CD4-positive, alpha-beta T cell treated with Interleukin-4 for 1 hour (primary cell): ENCODE data around the gene F12.
"Not testable (repeated sequence)": the region's sequence is repeated elsewhere in the genome, so short reads cannot be mapped to it uniquely, and the experiment has no call there.

Source experiments
- DNase-seq, 2 donors: peaks; one replicate each; pipeline ENCODE4 v3.0.0-alpha.2; 2020 to 2022

F12 gene

DNA sequence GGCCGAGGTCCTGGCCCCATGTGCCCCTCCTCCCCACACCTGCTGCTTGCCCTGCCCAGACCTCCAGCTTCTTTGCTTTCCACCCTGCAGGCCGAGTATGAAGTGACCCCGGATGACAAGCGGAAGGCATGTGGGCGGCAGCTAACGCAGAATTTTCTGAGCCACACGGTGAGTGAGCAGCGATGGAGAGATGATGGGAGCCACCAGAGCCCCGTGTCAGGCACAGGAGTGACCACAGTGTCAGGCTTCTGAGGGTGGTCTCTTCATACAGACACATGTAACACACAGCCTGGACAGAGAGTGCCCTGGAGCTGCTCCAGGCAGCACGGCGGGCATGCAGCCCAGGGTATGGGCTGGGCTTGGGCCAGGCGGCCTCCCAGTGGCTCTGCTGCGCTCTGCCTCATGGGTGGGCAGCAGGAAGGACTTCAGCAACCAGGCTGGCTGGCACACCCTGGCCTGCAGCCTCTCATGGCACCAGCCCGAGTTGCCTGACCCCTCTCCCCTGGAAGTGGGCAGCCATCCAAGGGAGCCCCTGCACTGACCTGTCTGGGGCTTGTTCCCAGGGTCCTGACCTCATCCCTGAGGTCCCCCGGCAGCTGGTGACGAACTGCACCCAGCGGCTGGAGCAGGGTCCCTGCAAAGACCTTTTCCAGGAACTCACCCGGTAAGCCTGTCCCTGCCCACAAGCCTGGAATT, 22.9 kb upstream of the F12 start:
- DNase-seq = no peak

DNA sequence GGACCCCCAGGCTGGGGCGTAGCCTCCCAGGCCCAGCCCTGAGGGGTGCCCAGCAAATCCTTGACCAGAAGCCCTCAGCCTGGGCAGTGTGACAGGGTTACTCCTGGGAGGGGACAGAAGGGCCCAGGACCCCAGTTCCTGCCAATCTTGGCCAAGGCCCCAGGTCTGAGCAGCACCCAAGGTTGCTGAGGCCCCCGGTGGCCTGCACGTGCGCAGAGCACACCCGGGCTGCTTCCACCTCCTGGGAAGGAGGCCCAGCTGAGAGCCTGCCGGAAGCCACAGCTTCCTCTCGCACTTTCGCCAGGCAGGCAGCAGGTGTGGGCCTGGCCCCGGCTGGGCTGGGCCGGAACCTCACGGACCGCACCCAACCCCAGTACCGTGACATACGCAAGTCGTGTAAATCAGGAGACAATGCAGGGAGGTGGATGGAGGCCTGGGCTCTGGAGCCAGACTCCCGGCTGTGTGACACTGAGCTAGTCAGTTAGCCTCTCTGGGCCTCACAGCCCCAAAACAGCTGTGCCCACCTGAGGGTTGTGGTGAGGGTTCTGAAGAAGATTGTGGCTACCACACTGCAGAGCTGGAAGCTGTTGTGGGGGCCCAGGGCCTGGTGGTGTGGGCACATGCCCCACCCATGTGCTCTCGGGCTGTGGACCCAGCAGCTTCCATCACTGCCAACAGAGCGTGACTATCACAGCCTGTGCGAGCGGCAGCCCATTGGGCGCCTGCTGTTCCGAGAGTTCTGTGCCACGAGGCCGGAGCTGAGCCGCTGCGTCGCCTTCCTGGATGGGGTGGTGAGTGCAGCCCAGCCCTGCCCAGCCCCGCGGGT, 22.2 kb upstream of the F12 start:
- peak; percentile 88 to 89 for DNase-seq

DNA sequence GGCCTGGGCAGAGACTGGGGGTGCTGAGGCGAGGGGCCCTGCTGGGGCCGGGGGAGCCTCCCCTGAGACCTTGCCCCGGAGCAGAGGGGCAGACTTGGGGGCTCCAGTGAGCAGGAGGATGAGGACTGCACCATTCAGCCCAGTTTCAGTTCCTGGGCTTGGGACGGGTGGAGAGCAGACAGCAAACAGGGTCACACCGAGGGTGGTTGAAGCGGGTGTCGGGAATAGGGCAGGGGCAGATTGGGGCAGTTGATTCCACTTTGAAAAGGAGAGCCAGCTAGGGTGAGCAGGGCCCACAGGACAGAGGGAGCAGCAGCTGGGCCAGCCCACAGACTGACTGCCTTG, 21.6 kb upstream of the F12 start:
- DNase-seq = no peak

DNA sequence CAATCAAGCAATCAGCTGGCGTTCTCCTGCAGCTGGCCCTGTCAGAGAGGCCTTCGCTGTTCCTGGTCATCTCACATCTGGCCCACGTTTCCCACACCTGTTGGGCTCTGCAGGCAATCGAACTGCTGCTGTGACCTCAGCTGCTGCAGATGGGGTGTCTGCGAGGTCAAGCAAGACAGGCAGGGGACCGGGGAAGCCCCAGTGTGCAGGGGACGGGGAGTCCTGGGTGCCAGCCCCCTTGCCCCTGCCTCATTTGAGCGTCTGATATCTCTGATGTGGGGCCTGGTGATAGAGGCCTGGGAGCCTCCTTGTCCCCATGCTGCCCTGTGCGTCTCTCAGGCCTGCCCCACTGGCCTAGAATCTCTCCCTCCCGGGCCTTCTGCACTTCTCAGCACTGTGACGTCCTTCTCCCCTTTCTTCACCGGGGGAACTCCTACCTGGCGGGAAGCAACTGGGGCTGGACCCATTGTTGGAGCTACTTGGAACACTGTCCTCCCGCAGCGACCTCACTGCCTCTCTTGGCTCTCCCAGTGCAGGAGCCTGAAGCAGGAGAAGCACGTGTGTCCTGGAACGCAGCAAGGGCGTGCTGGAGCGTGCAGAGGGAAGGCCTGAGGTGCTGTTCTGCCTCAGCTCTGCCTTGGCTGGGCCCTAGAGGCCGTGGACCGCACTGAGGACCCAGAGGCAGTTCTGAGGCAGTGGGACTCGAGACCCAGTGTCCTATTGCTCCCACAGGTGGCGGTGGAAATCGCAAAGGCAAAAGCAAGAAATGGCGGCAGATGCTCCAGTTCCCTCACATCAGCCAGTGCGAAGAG, 21.0 kb upstream of the F12 start:
- DNase-seq = no peak

DNA sequence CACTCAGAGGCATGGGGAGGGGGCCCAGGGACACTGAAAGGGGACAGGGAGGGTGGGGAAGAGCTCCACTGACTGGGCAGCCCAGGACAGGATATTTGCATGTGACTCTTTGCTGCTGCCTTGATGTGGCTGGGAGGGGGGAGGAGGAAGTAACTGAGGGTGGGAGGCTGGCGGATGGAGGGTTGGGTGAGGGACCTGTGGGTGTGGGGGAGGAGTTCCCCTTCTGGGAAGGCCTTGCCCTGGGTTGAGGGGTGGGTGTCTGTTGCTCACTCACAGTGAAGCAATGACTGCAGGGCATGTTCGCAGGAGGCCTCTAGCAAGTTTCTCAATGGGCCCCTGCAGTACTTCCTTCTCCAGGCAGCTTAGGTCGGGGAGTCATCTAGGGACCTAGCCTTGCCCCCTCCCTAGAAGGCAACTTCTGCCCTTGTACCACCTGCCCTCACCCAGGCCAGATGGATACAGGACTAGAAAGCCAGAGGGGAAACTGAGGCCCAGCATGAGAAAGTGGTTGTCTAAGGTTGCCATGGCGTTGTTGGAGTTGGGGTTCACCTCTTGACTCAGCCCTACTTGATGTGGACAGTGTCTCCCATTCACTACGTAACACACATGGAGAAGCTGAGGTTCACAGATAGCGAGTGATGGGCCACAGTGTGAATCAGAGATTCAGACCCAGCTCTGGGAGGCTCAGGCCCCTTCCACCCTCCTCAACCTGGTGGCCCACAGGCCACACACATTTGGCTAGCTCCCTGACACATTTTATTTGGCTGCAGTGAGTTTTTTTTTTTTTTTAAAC, 20.1 kb upstream of the F12 start:
- peak; percentile 89 to 92 for DNase-seq

DNA sequence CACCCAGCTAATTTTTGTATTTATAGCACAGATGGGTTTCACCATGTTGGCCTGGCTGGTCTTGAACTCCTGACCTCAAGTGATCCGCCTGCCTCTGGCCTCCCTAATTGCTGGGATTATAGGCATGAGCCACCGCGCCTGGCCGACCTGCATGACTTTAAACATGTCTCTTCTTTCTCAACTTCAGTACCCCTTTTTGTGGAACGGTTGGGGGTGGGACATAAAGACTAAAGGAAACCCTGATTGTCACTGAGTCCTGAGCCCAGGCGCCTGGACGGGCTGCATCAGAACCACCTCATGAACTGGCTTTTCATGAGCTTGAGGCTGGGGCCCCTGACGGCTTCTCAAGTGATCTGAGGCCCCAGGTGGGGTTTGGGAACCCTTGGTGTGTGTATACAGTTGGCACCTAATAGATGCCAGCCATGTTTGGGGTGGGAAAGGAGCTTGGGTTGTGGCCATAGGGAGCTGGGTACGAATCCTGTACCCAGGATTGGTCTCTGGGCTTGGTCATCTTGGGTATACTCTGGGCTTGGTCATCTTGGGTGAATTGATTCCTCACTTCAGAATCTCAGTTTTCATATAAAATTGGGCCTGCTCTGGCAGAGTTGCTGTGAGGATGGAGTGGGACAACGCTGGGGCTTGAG, 19.3 kb upstream of the F12 start:
- no peak for DNase-seq

DNA sequence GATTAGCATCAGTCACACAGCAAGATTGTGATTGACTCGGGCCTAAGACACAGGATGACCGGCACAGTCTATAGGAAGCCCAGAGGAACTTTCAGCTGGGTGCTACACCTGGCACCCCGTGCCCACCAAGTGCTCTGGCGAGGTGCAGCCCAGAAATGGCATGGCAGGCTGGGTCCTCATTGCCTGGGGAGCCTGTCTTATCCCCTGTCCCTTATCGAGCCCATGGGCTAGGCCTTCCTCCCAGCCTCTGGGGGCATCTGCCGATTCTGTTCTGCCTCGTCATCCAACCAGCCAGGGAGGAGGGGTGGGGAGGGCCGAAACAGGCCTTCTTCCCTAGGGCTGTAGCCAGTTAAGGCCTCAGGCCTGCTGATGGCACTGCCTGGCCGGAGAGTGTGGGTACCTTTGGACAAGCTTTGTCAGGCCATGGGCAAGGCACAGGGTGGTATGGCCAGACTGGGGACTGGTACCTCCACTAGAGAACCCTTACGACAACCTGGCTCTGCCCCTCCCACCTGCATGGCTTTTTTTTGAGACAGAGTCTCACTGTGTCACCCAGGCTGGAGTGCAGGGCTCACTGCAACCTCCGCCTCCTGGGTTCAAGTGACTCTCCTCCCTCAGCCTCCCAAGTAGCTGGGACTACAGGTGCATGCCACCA, 18.7 kb upstream of the F12 start:
- DNase-seq = peak in 1 of 2 donors; percentile 44

DNA sequence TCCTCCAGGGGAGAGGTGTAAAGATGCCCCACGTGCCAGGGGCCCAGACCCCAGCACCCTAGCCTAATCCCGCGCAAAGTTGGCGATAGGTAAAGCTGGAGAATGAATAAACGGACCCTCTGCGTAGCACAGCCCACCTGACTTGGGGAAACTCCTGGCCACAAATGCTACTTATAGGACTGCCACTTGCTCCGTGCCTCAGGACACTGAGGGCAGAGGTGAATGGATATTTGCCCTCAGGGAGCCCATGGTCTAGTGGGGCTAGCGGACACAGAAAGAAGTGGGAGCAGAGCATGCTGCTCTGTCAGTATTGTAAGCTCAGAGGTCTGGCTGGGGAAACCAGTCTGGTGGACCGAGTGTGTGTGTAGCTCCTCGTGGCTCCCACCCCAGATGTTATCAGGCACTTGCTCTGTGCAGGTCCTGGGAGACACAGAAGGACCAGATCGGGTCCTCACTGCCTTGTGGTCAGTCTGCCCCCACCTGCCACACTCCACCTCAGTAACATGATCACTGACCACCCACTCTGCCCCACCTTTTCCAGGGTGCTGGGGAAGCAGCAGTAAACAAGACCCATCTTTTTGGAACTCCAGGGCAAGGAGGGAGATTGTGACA, 18.0 kb upstream of the F12 start:
- DNase-seq = no peak

DNA sequence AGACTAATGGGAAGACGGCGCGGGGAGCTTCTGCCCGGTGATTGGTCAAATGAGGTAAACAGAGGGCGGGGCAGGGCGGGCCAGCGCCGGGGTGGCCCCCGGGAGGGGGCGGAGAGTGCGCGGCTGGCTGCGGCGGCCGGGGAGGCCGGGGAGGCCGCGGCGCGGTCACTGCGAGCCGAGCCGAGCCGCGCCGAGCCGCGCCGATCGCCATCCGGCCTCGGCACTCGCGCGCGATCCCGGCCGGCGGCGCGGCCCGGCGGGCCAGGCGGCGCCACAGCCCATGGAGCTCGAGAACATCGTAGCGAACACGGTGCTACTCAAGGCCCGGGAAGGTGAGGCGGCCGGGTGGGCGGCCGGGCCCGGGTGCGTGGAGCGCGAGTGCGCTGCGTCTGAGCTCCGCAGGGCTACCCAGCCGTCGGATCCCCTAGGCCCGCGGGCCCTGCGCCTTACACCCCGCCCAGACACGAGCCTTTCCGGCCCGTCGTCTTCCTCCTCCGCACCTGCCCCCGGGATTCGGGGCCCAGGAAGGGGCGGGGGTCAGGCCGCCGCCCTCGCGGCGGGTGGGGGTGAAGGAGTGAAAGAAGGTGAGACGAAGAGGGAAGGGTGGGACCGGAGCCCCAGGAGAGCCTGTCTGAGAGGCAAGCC, 17.3 kb upstream of the F12 start, which contains the start of gene GRK6:
Gene GRK6 (plus strand): TSS at position 111 of the 645 bp plus-strand sequence. CDS start 170 bp downstream, at position 281.
- peak; percentile 76 to 79 for DNase-seq

DNA sequence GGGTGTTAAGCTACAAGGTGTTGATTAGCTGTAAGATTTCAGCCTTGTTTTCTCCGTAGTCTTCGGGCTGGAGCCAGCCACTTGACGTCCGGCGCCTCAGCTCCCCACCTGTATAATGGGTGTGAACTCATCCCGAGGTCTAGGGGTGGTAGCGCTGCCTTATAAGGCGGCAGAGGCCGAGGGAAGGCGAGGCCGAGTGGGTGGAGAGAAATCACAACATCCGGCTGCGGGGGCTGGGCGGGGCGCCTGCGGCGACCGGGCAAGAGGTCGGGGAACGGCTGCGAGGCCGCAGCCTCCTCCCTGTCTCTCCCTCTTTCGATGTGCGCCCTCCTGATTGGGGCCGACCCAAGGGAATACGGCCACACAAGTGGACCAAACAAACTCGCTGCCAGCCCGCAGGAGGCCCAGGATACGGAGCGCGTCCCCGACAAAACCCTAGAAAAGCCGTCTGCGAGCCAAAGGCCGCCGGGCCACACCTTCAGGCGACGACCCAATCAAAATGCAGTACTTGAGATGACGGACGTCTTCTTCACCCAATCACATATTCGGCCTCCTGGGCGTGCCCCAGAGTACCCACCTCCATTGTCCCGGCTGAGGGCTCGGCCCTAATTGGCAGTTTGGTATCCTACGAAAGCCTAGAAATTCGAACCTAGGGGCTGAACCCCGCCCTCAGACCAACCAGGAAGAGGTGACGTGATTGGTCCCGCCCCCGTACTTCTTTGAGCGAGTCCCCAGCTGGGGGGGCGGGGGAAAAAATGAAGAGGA, 16.6 kb upstream of the F12 start:
- peak; percentile 100 for DNase-seq

DNA sequence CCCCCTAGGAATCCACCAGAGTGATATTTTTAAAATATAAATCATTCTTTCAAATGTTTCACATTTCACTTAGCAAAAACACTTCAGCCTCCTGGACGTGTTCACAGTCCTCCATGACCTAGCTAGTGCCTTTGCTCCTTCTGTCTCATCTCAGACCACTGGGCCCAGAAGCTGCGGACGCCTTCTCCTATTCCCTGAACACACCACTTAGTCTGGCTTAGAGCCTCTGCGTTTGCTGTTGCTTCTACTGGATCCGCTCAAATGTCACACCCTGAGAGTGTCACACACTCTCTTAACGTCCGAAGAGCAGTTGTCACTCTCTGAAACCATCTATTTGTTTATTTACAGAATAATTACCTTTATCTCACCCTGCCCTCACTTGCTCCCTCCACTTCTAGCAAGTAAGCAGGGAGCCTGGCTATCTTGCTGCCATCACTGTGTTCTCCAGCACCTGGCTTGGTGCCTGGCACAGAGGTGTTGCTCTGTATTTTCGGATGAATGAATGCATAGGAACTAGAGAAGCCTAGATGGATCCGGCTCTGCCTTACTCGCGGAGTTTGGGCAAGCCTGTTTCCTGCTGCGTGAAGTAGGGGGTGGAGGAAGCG, 15.9 kb upstream of the F12 start:
- no peak for DNase-seq

DNA sequence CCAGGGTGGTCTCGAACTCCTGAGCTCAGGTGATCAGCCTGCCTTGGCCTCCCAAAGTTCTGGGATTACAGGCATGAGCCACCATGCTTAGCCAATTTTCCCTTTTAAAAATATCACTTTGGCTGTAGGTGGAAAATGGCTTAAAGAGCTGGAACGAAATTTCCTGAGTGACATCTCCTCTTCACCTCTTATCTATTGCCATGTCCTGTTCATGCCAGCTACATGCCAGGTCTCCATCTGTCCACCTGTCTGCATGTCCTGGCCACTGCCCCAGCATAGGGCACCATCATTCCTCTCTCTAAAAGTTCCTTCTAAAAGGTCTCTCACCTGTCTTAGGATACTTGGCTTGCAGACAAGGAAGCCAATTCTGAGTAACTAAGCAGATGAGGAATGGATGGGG, 14.3 kb upstream of the F12 start:
- no peak for DNase-seq

DNA sequence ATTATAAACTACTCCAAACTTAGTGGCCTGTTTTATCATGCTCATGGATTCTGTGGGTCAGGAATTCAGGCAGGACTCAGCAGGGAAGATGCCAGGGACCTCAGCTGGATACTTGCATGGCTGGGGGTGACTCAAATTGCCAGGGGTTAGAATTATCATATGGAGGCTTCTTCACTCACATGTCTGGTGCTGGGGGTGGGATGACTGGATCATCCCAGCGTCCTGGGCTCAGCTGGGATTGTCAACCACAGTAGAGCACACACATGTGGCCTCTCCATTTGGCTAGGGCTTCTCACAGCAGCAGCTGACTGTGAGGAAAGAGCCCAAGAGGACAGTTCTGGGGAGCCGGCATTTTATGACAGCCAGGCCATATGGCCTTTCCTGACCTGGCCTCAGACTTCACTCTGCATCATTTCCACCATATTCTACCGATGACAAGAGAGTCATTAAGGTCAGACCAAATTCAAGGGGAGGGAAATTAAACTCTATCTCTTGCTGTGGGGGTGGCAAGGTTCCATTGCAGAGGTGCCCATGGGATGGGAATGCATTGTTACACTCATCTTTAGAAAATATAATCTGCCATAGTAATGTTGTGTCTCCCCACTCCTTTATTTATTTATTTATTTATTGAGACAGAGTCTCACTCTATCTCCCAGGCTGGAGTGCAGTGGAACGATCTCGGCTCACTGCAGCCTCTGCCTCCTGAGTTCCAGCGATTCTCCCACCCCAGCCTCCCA, 11.9 kb upstream of the F12 start:
- no peak for DNase-seq

DNA sequence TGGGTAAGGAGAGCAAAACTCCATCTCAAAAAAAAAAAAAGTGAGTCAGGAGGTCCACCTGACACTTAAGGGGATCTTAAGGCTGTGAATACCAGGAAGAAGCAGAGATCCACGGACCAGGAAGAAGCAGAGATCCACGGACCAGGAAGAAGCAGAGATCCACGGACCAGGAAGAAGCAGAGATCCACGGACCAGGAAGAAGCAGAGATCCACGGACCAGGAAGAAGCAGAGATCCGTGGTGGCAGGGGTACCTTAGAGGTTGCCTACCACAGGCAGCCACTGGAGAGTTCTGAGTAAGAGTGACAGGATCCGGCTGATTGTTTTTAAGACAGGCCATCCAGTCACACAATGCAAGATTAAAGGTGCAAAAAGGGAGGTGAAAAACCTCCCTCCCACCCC, 11.1 kb upstream of the F12 start:
- not testable (repeated sequence) for DNase-seq

DNA sequence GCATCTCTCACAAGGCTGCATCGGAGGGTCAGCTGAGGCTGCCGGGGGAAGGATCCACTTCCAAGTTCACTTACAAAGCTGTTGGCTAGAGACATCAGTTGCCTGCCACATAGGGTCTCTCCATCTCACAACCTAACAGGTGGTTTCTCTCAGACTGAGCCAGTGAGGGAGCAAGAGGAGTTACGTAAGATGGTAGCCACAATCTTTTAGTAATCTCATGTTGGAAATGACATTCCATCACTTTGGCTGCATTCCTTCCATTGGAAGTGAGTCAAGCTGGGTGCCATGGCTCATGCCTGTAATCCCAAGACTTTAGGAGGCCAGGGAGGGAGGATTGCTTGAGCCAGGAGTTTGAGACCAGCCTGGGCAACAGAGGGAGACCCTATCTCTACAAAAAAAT, 9.7 kb upstream of the F12 start:
- no peak for DNase-seq

DNA sequence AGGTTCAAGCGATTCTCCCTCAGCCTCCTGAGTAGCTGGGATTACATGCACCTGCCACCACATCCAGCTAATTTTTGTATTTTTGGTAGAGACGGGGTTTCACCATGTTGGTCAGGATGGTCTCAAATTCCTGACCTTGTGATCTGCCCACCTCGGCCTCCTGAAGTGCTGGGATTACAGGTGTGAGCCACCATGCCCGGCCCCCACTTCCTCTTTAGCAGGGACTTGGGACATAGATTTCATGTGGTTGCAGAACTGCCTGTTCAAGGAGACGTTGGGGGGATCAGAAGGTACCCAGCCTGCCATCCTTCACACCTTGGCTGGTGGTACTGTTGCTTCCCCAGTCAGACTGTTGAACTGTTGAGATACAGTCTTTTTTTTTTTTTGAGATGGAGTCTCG, 7.7 kb upstream of the F12 start:
- not testable (repeated sequence) for DNase-seq

DNA sequence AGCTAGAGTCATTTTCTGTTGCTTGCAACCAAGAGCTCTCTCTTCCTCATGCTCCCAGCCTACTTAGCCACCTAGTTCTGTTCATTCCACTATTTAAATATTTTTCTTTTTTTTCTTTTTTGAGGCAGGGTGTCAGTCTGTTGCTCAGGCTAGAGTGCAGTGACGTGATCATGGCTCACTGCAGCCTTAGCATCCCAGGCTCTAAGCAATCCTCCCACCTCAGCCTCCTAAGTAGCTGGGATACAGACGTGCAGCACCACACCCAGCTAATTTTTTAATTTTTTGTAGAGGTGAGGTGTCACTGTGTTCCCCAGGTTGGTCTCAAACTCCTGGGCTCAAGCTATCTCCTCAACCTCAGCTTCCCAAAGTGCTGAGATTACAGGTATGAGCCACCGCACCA, 5.1 kb upstream of the F12 start:
- no peak for DNase-seq

DNA sequence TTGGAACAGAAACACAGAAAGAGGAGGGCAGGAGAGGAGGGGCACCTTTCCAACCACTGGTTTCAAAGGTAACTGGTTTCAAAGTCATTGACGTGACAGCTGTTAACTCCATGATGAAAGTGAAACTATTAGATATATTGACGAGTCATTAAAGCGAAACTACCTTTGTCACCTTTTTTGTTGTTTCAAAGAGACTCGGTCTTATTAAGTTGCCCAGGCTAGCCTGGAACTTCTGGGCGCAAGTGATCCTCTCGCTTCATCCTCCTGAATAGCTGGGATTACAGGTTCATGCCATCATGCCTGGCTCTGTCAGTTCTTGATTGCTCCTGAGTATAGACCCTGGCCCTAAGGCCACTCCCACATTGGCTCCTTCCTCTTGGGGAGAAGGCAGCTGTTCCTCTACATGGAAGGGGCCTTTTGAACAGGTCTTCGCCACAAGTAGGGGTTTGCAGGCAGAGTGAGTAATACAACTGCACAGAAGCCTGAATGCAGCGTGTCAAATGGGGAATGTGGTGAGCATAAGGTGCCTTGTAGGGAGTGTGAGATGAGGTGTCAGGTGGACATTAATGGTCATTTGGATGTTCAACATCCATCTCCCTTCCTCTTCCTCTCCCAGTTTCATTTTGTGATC, 3.4 kb upstream of the F12 start:
- peak in 1 of 2 donors; percentile 81 for DNase-seq
